SU-DHL-6 (cell line): ENCODE results near the gene FAM78B.

Source experiments
- H2AFZ ChIP-seq: fragments of 200-600 bp; sonication (generic); 2 replicates; pipeline ENCODE4 v1.6.1; 2014; ENCODE audit warnings: low read depth, mild to moderate bottlenecking, moderate library complexity, mixed read lengths, antibody characterized with exemption, low read length; ENCODE audit not compliant: severe bottlenecking
- H3F3A ChIP-seq: fragments of 200-600 bp; shearing (Covaris generic); 2 replicates; pipeline ENCODE4 v1.6.0; 2016; ENCODE audit warnings: antibody characterized with exemption, mild to moderate bottlenecking; ENCODE audit not compliant: insufficient read depth
- H3K27ac ChIP-seq: fragments of 200-600 bp; sonication (generic); 2 replicates; pipeline ENCODE4 v1.5.1; 2016; ENCODE audit warnings: low read depth, mild to moderate bottlenecking, low read length, moderate library complexity, mixed read lengths
- H3K27me3 ChIP-seq: fragments of 200-600 bp; sonication (generic), shearing (Covaris generic); 2 replicates; pipeline ENCODE4 v1.6.0; 2014; ENCODE audit warnings: mild to moderate bottlenecking, low read length
- H3K36me3 ChIP-seq: fragments of 200-600 bp; sonication (generic); 2 replicates; pipeline ENCODE4 v1.6.1; 2014; ENCODE audit warnings: mild to moderate bottlenecking, low read length, mixed read lengths
- H3K4me2 ChIP-seq: fragments of 300-600, 200-600 bp; shearing (Covaris generic), sonication (generic); 2 replicates; pipeline ENCODE4 v1.6.0; 2014; ENCODE audit warnings: low read length, low read depth, mild to moderate bottlenecking; ENCODE audit not compliant: poor library complexity, severe bottlenecking
- H3K4me3 ChIP-seq: fragments of 200-600 bp; sonication (generic); 2 replicates; pipeline ENCODE4 v1.5.1; 2014; ENCODE audit warnings: antibody characterized with exemption, low read length, mild to moderate bottlenecking, mixed read lengths; ENCODE audit not compliant: insufficient read depth, poor library complexity, severe bottlenecking
- H3K79me2 ChIP-seq: fragments of 200-600 bp; sonication (generic); 2 replicates; pipeline ENCODE4 v1.6.1; 2014; ENCODE audit warnings: mild to moderate bottlenecking, low read length, moderate library complexity; ENCODE audit not compliant: insufficient read depth
- H3K9ac ChIP-seq: fragments of 200-600 bp; sonication (generic); 2 replicates; pipeline ENCODE4 v1.7.0; 2014; ENCODE audit warnings: mild to moderate bottlenecking, low read length
- H3K9me2 ChIP-seq: fragments of 200-600 bp; sonication (generic); replicated peaks from 2 replicates; pipeline ENCODE4 v1.6.1; 2014; ENCODE audit warnings: low read length; ENCODE audit not compliant: insufficient read depth
- H3K9me3 ChIP-seq: fragments of 200-600 bp; sonication (generic); 2 replicates; pipeline ENCODE4 v1.6.1; 2014; ENCODE audit warnings: low read length, mixed read lengths; ENCODE audit not compliant: insufficient read depth
- H4K20me1 ChIP-seq: fragments of 200-600 bp; sonication (generic); 2 replicates; pipeline ENCODE4 v1.6.1; 2014; ENCODE audit warnings: low read depth, mild to moderate bottlenecking, antibody characterized with exemption, low read length, moderate library complexity, mixed read lengths
- EZH2phosphoT487 ChIP-seq: fragments of 200-600 bp; sonication (generic), shearing (Covaris generic); conservative IDR thresholded peaks from 2 replicates; pipeline ENCODE4 v1.6.1; 2018; ENCODE audit warnings: mild to moderate bottlenecking, antibody characterized with exemption, low read length, moderate library complexity, mixed read lengths
- TF ChIP-seq, protein P1 (sequence below): fragments of 200-600 bp; sonication (generic); IDR thresholded peaks from one replicate; pipeline ENCODE4 v1.5.1; 2017; ENCODE audit warnings: antibody characterized with exemption, mild to moderate bottlenecking, low read length, moderate library complexity; ENCODE audit not compliant: insufficient read depth, poor library complexity, severe bottlenecking

FAM78B gene

DNA sequence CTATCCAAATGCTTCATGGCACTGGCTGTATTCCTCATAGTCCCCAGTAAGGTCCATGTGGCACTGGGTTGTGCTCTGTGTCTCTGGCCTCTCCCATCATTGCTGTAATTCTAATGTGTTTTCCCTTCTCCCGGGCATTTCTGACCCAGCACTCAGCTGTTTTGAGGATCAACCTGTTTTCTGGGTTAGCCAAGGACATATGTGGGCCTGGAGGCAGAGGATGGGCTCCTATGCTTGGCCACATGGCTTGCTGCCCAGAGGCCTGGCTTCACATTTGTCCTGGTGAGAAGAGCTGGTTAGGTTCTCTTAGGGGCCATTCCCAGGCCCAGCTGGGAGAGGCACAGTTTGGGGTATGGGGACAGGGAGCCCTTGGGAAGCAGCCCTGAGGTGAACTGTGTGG, 103.1 kb downstream of the FAM78B start:
- Histone ChIP-seq H3K79me2 (no peaks in the 10 kb centered on the region), H3K27me3 (no peaks in the 10 kb centered on the region), H3K4me3 (no peak overlapping the region), H3K4me2 (no peak overlapping the region), H3K9ac (no peak overlapping the region), H3K27ac (no peak overlapping the region), H2AFZ (no peak overlapping the region), H3K9me2 (no peaks in the 10 kb centered on the region), H3K36me3 (no peaks in the 10 kb centered on the region), H4K20me1 (no peaks in the 10 kb centered on the region), H3K9me3 (no peaks in the 10 kb centered on the region), H3F3A (no peaks in the 10 kb centered on the region)
- no peak for TF ChIP-seq EZH2phosphoT487
- TF ChIP-seq, protein P1, sequence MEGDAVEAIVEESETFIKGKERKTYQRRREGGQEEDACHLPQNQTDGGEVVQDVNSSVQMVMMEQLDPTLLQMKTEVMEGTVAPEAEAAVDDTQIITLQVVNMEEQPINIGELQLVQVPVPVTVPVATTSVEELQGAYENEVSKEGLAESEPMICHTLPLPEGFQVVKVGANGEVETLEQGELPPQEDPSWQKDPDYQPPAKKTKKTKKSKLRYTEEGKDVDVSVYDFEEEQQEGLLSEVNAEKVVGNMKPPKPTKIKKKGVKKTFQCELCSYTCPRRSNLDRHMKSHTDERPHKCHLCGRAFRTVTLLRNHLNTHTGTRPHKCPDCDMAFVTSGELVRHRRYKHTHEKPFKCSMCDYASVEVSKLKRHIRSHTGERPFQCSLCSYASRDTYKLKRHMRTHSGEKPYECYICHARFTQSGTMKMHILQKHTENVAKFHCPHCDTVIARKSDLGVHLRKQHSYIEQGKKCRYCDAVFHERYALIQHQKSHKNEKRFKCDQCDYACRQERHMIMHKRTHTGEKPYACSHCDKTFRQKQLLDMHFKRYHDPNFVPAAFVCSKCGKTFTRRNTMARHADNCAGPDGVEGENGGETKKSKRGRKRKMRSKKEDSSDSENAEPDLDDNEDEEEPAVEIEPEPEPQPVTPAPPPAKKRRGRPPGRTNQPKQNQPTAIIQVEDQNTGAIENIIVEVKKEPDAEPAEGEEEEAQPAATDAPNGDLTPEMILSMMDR, result no peak

DNA sequence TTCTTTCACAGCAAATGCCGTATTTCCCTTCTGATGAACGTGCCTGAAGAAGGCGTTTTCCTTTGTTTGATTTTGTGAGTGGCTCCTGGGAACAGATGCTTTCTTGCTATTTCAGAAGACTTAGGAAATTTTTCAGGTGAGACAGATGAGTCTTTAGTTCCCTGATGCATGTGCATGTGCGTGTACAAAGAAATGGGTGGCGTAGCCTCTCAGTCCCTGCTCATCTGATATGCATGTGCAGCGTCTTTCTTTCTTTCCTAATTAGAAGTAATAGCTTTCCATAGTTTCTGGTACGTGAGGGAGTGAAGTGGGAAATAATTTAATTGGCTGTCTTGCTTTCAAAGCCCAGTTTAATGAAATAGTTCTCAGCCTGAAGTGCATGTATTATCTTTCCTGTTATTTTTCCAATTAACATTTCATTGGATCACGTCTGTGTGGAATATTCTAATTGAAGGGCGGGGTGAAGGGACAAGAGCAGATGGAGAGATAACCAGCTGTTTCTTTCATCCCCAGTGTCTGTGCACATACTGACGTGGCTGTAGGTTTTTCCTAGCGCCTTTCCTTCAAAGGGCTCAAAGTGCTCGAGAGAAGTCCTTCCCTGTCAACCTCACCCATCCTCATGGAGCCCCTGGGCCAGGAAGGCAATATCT, 104.3 kb downstream of the FAM78B start:
- Histone ChIP-seq H3K27ac (no peak overlapping the region), H3K9me2 (no peaks in the 10 kb centered on the region), H3K4me3 (no peak overlapping the region), H3K79me2 (no peaks in the 10 kb centered on the region), H3K9ac (no peak overlapping the region), H3K27me3 (no peaks in the 10 kb centered on the region), H2AFZ (no peak overlapping the region), H3F3A (no peaks in the 10 kb centered on the region), H4K20me1 (no peaks in the 10 kb centered on the region), H3K4me2 (no peak overlapping the region), H3K9me3 (no peaks in the 10 kb centered on the region), H3K36me3 (no peaks in the 10 kb centered on the region)
- TF ChIP-seq, protein P1, result no peak
- TF ChIP-seq EZH2phosphoT487, result no peak

DNA sequence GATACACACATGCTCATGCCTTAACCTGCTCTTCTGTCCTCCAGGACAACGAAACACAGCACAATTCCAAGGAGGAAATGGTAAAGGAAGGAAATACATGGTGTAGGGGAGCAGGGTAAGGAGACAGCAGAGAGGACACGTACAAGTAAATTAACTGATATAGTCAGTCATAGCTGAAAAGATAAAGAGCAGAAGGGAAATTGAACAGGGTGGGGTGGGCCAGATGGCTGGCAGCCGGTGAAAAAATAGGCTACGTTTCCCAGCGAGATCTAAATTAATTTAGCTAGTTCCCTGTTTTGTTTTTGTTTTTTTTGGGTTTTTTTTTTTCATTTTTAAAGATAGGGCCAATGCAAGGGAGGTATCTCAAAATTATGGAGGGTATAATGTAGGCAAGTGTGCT, 109.2 kb downstream of the FAM78B start:
- no peaks in the 10 kb centered on the region for H4K20me1 ChIP-seq
- no peaks in the 10 kb centered on the region for H3F3A ChIP-seq
- H3K9me2 ChIP-seq, result no peaks in the 10 kb centered on the region
- H3K9ac ChIP-seq, result no peak overlapping the region
- H3K9me3 ChIP-seq, result no peaks in the 10 kb centered on the region
- H3K4me2 ChIP-seq, result no peak overlapping the region
- no peak overlapping the region for H3K27ac ChIP-seq
- TF ChIP-seq EZH2phosphoT487, result no peak
- TF ChIP-seq, protein P1, result no peak
- H3K36me3 ChIP-seq, result no peaks in the 10 kb centered on the region
- H3K79me2 ChIP-seq, result no peaks in the 10 kb centered on the region
- no peak overlapping the region for H3K4me3 ChIP-seq
- H3K27me3 ChIP-seq, result no peaks in the 10 kb centered on the region
- no peak overlapping the region for H2AFZ ChIP-seq
